Measurements from ENCODE around the gene PRR5L.
"Not testable (repeated sequence)": the region's sequence is repeated elsewhere in the genome, so short reads cannot be mapped to it uniquely, and the experiment has no call there.

PRR5L gene

GRCh38 chr11:36311926-36312595 lies 16.0 kb downstream of the PRR5L start:
- Histone ChIP-seq H3K9me3 (ENCODE audit: control insufficient read depth in 1 of 2, low read length in 2 of 2) (no peaks in the 10 kb centered on the region), H3K27me3 (ENCODE audit: low read depth, low read length) (no peaks in the 10 kb centered on the region), H3K4me3 (ENCODE audit: low read depth in 1 of 2, low read length in 2 of 2) (no peak overlapping the region), H3K27ac (ENCODE audit: low read length) (no peak overlapping the region), H3K36me3 (ENCODE audit: control insufficient read depth in 1 of 2, insufficient read depth in 2 of 2, low read length in 2 of 2) (no peaks in the 10 kb centered on the region), H3K4me1 (ENCODE audit: control insufficient read depth in 1 of 2, insufficient read depth in 2 of 2, low read length in 2 of 2) (no peaks in the 10 kb centered on the region)

- Histone ChIP-seq H3K9me3 (ENCODE audit: control insufficient read depth in 1 of 2, low read length in 2 of 2) (no peaks in the 10 kb centered on the region), H3K36me3 (ENCODE audit: control insufficient read depth in 1 of 2, insufficient read depth in 2 of 2, low read length in 2 of 2) (no peaks in the 10 kb centered on the region), H3K4me1 (ENCODE audit: control insufficient read depth in 1 of 2, insufficient read depth in 2 of 2, low read length in 2 of 2) (no peaks in the 10 kb centered on the region), H3K27me3 (ENCODE audit: low read depth, low read length) (no peaks in the 10 kb centered on the region), H3K27ac (ENCODE audit: low read length) (no peak overlapping the region), H3K4me3 (ENCODE audit: low read depth in 1 of 2, low read length in 2 of 2) (no peak overlapping the region)
Observed at GRCh38 chr11:36312611-36313472, 16.8 kb downstream of the PRR5L start.

- no peak overlapping the region for H3K27ac ChIP-seq (ENCODE audit: low read length)
- H3K9me3 ChIP-seq (ENCODE audit: control insufficient read depth in 1 of 2, low read length in 2 of 2) = no peaks in the 10 kb centered on the region
- no peaks in the 10 kb centered on the region for H3K27me3 ChIP-seq (ENCODE audit: low read depth, low read length)
- H3K36me3 ChIP-seq (ENCODE audit: control insufficient read depth in 1 of 2, insufficient read depth in 2 of 2, low read length in 2 of 2) = no peaks in the 10 kb centered on the region
- H3K4me1 ChIP-seq (ENCODE audit: control insufficient read depth in 1 of 2, insufficient read depth in 2 of 2, low read length in 2 of 2) = no peaks in the 10 kb centered on the region
- no peak overlapping the region for H3K4me3 ChIP-seq (ENCODE audit: low read depth in 1 of 2, low read length in 2 of 2)
Observed at GRCh38 chr11:36313750-36314433, 17.8 kb downstream of the PRR5L start.

GRCh38 chr11:36314434-36314767 lies 18.3 kb downstream of the PRR5L start:
- no peaks in the 10 kb centered on the region for H3K4me1 ChIP-seq (ENCODE audit: control insufficient read depth in 1 of 2, insufficient read depth in 2 of 2, low read length in 2 of 2)
- no peak overlapping the region for H3K4me3 ChIP-seq (ENCODE audit: low read depth in 1 of 2, low read length in 2 of 2)
- H3K27me3 ChIP-seq (ENCODE audit: low read depth, low read length) = no peaks in the 10 kb centered on the region
- no peak overlapping the region for H3K27ac ChIP-seq (ENCODE audit: low read length)
- no peaks in the 10 kb centered on the region for H3K9me3 ChIP-seq (ENCODE audit: control insufficient read depth in 1 of 2, low read length in 2 of 2)
- no peaks in the 10 kb centered on the region for H3K36me3 ChIP-seq (ENCODE audit: control insufficient read depth in 1 of 2, insufficient read depth in 2 of 2, low read length in 2 of 2)

- H3K4me1 ChIP-seq (ENCODE audit: control insufficient read depth in 1 of 2, insufficient read depth in 2 of 2, low read length in 2 of 2) = no peaks in the 10 kb centered on the region
- H3K4me3 ChIP-seq (ENCODE audit: low read depth in 1 of 2, low read length in 2 of 2) = no peak overlapping the region
- no peak overlapping the region for H3K27ac ChIP-seq (ENCODE audit: low read length)
- no peaks in the 10 kb centered on the region for H3K9me3 ChIP-seq (ENCODE audit: control insufficient read depth in 1 of 2, low read length in 2 of 2)
- H3K27me3 ChIP-seq (ENCODE audit: low read depth, low read length) = no peaks in the 10 kb centered on the region
- no peaks in the 10 kb centered on the region for H3K36me3 ChIP-seq (ENCODE audit: control insufficient read depth in 1 of 2, insufficient read depth in 2 of 2, low read length in 2 of 2)
Observed at GRCh38 chr11:36316049-36316448, 20.0 kb downstream of the PRR5L start.

- no peak overlapping the region for H3K27ac ChIP-seq (ENCODE audit: low read length)
- H3K4me3 ChIP-seq (ENCODE audit: low read depth in 1 of 2, low read length in 2 of 2) = no peak overlapping the region
- no peaks in the 10 kb centered on the region for H3K27me3 ChIP-seq (ENCODE audit: low read depth, low read length)
- no peaks in the 10 kb centered on the region for H3K36me3 ChIP-seq (ENCODE audit: control insufficient read depth in 1 of 2, insufficient read depth in 2 of 2, low read length in 2 of 2)
- H3K4me1 ChIP-seq (ENCODE audit: control insufficient read depth in 1 of 2, insufficient read depth in 2 of 2, low read length in 2 of 2) = no peaks in the 10 kb centered on the region
- H3K9me3 ChIP-seq (ENCODE audit: control insufficient read depth in 1 of 2, low read length in 2 of 2) = no peaks in the 10 kb centered on the region
Observed at GRCh38 chr11:36317992-36318391, 21.9 kb downstream of the PRR5L start.

GRCh38 chr11:36324956-36325355 lies 28.9 kb downstream of the PRR5L start:
- H3K4me3 ChIP-seq (ENCODE audit: low read depth in 1 of 2, low read length in 2 of 2); H3K27me3 ChIP-seq (ENCODE audit: low read depth, low read length); H3K4me1 ChIP-seq (ENCODE audit: control insufficient read depth in 1 of 2, insufficient read depth in 2 of 2, low read length in 2 of 2); H3K36me3 ChIP-seq (ENCODE audit: control insufficient read depth in 1 of 2, insufficient read depth in 2 of 2, low read length in 2 of 2); H3K27ac ChIP-seq (ENCODE audit: low read length); H3K9me3 ChIP-seq (ENCODE audit: control insufficient read depth in 1 of 2, low read length in 2 of 2): not testable (repeated sequence)

- H3K36me3 ChIP-seq (ENCODE audit: control insufficient read depth in 1 of 2, insufficient read depth in 2 of 2, low read length in 2 of 2); H3K4me1 ChIP-seq (ENCODE audit: control insufficient read depth in 1 of 2, insufficient read depth in 2 of 2, low read length in 2 of 2); H3K27me3 ChIP-seq (ENCODE audit: low read depth, low read length); H3K9me3 ChIP-seq (ENCODE audit: control insufficient read depth in 1 of 2, low read length in 2 of 2); H3K27ac ChIP-seq (ENCODE audit: low read length); H3K4me3 ChIP-seq (ENCODE audit: low read depth in 1 of 2, low read length in 2 of 2): not testable (repeated sequence)
Observed at GRCh38 chr11:36325403-36325802, 29.3 kb downstream of the PRR5L start.

- Histone ChIP-seq H3K4me1 (ENCODE audit: control insufficient read depth in 1 of 2, insufficient read depth in 2 of 2, low read length in 2 of 2) (no peaks in the 10 kb centered on the region), H3K4me3 (ENCODE audit: low read depth in 1 of 2, low read length in 2 of 2) (no peak overlapping the region), H3K27me3 (ENCODE audit: low read depth, low read length) (no peaks in the 10 kb centered on the region), H3K9me3 (ENCODE audit: control insufficient read depth in 1 of 2, low read length in 2 of 2) (no peaks in the 10 kb centered on the region), H3K36me3 (ENCODE audit: control insufficient read depth in 1 of 2, insufficient read depth in 2 of 2, low read length in 2 of 2) (no peaks in the 10 kb centered on the region), H3K27ac (ENCODE audit: low read length) (no peak overlapping the region)
Observed at GRCh38 chr11:36326524-36327419, 30.7 kb downstream of the PRR5L start.

- no peak overlapping the region for H3K4me3 ChIP-seq (ENCODE audit: low read depth in 1 of 2, low read length in 2 of 2)
- H3K27me3 ChIP-seq (ENCODE audit: low read depth, low read length) = no peaks in the 10 kb centered on the region
- H3K27ac ChIP-seq (ENCODE audit: low read length) = no peak overlapping the region
- no peaks in the 10 kb centered on the region for H3K4me1 ChIP-seq (ENCODE audit: control insufficient read depth in 1 of 2, insufficient read depth in 2 of 2, low read length in 2 of 2)
- no peaks in the 10 kb centered on the region for H3K36me3 ChIP-seq (ENCODE audit: control insufficient read depth in 1 of 2, insufficient read depth in 2 of 2, low read length in 2 of 2)
- H3K9me3 ChIP-seq (ENCODE audit: control insufficient read depth in 1 of 2, low read length in 2 of 2) = no peaks in the 10 kb centered on the region
Observed at GRCh38 chr11:36328966-36329673, 33.0 kb downstream of the PRR5L start.

Measured in muscle layer of duodenum (tissue), 2 donors.